Ramos (cell line): ENCODE data around the gene PIEZO2.

Experiments
- in situ Hi-C: fragments of 300-500 bp; cut with MboI; formaldehyde crosslinking; loops from one replicate; pipeline ENCODE4 v1.14.3; 2022; ENCODE audit warnings: low sequenced_read_pairs; ENCODE audit not compliant: unreplicated experiment

PIEZO2 gene

DNA sequence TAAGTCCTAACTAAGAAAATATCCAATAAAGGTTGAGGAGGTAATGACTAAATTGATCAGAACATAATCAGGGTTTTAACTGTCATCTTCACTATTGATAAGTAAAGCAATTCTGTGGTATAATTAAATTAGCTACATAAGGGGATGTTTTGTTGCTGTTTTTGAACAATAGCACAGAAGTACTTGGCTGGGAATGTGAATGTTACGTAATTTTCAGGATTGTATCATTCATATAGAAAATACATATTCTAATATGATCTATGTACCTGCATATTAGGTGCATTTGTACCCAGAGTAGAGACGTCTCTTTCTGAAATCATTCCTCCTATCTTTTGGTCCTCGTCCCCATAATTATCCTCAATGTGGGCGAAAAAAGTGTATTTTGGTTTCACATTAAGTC lies 109.0 kb downstream of the PIEZO2 start:
- in situ Hi-C loops = loop anchor here (5.0 kb wide), 1 partner anchor 183 kb away; no protein-coding TSS in a partner anchor

DNA sequence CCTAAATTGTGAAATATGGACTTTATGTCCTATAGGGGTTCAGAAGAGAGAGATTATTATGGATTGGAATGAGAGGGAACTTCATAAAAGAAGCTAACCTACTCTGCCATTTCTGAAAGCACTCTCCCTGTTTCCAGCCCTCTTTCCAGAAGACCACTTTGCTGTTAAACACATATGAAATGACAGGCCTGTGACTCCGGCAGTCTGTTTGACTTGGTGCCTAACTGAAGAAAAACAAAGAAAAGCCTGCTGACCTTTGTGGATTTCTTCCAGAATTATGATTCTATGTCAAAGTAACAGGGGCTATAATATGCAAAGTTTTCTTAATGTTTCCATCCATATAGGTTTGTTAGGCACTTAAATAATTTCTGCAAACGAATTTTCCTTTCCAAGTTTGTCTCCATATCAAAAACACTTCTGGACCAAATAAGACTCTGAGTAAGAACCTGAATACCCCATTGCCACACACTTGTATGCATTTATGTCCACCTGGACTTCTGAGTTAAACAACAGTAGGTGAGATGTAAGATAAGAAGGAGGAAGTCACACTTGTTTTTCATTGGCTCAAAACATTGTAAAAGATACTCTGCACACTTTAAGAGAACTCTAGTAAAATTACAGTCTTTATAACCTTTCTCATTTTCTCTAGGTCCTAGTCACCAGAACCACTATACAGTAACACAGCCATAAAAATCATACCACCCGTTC lies 111.7 kb downstream of the PIEZO2 start:
- in situ Hi-C loops = no loop called here

DNA sequence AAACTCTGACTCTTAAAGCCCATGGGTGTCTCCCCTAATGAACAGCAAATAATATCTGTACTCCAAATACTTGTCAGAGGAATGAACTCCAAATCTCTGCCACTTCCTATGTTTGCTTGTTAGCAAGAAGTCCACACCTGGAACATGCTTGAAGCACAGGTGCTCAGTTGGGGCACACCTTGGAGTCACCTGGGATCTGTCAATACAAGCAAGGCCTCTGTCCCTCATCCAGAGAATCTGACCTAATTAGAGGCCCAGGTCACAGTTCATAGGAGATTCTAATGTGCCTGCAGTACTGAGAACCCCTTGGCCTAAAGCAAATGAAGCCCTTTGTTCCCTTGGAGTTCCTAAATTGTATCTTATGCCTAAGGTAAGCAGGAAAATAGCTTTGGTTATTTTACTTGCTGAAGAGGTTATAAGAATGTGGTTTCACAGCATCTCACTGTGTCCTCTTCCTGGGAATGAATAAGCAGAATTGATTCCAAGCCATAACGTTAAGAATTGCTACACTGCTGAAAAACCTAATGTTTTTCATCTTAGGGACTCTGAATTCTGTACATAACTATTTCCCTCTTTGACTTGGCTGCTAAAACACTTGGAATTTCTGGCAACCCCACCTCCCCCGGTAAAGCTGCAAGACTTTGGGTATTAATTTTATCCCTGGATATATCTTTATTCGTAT lies 113.4 kb downstream of the PIEZO2 start:
- in situ Hi-C loops = no loop called here

DNA sequence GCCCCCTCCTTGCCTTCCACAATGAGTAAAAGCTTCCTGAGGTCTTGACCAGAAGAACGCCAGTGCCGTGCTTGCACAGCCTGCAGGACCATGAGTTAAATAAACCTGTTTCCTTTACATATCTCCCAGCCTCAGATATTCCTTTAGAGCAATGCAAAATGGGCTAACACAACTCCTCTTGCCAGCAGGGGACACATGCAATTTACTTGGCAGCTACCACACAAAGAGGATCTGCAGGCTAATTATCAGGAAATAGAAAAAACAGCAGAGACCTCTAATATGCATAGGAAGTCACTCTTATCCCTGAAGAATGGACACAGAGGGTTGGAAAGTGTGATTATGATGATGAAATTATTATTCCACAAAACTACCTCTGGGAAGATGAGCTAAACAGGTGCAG lies 114.0 kb downstream of the PIEZO2 start:
- in situ Hi-C loops = no loop called here

DNA sequence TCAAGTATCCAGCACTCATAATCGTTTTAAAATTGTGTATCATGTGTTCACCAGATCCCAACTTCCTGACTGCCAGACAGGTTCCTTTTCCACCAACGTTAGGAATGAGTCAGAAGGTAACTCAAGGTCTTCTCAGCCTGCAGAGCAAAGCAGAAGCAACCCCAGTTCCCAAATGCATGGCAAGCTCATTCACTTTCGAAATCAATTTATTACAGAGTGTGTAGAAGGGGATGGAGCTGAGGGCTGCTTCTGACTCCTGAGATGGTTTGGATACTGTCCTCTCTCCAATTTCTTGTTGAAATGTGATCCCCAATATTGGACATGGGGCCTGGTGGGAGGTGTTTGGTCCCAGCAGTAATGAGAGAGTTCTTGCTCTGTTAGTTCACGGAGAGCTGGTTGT lies 114.5 kb downstream of the PIEZO2 start:
- in situ Hi-C loops = no loop called here

DNA sequence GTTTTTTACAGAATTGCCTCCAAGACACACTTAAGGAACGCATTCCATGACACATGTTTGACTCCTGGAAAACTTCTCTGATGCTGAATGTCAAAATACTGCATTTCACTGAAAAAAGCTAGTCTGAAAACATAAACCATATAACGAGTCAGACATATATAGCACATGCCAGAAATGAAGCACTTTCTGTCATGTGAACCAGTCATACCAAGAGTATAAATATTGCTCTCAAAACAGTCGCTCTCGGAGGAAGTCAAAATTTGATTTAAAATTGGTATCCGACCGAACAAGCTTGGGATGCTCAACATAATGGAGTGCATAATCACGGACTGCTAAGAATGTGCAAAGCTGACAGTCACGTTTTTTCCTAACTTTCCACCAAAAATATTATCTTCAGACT lies 115.9 kb downstream of the PIEZO2 start:
- in situ Hi-C loops = no loop called here

DNA sequence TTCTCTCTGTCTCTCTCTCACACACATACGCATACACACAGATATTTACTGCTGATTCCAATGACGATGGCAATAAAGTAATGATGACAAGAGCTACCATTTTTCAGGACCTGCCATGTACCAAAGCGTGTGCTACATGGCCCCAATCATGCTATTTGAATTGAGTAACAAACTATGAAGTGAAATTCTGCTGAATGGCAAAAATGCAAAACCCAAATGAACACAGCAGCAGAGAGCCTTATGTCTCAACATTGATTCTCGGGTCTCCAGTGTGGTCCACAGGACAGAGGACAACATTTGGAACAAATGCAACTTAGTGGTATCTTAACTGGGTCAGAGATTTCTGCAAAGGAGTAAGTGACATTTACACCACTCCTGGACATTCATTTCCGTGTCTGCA lies 117.4 kb downstream of the PIEZO2 start:
- in situ Hi-C loops = no loop called here

DNA sequence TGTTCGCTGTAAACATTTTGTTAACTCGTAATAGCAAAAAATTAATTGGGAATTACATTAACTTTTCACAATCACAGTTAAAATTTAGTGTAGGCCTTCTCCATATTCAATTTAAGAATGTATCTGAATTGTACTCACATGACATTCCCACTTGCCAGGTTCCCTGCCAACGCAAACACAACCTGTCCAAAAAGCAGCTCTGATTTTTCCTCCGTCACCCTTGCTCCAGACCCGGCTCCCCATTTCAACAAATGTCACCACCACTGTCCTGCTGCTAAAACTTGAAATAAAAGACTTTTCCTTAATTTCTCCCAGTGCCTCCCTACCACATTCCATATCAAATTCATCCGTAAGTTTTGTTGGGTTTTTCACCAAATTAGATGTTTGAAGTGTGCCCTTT lies 120.3 kb downstream of the PIEZO2 start:
- in situ Hi-C loops = no loop called here

DNA sequence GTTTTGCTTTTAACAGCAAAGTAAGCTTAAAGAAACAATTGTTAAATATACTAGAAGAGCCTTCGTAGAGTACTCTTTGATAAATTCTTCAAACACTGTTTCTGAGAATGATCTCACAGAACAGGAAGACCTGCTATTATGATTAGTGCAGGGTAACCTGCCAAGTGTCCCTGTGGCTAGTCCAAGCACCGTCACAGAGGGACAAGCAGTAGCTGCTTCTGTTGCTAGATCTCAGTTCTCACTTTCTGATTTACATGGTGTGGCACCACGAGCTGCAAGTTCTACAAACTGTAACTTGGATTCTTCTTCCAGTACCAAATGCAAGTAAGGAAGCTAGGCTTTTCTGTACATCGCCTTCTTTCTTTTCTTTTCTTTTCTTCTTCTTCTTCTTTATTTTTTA lies 121.5 kb downstream of the PIEZO2 start:
- in situ Hi-C loops = no loop called here

DNA sequence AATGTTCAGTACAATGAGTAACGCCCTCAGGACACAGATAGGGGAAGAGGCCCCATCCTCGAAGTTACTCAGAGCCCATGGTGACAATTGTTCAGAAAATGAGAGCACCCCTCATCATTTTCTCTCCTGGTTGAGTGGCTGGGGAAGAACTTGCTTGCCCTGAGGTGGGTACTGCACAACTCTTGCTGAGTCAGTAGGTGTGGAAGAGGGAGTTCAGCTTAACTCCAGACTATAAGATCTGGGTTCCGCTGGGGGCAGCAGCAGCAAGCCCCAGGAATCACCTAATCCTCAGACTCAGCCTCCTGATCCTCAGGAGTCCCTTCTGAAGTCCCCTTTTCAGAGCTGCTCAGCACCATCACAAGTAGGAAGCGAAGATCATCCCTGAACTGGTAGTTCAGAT lies 123.7 kb downstream of the PIEZO2 start:
- in situ Hi-C loops = no loop called here

DNA sequence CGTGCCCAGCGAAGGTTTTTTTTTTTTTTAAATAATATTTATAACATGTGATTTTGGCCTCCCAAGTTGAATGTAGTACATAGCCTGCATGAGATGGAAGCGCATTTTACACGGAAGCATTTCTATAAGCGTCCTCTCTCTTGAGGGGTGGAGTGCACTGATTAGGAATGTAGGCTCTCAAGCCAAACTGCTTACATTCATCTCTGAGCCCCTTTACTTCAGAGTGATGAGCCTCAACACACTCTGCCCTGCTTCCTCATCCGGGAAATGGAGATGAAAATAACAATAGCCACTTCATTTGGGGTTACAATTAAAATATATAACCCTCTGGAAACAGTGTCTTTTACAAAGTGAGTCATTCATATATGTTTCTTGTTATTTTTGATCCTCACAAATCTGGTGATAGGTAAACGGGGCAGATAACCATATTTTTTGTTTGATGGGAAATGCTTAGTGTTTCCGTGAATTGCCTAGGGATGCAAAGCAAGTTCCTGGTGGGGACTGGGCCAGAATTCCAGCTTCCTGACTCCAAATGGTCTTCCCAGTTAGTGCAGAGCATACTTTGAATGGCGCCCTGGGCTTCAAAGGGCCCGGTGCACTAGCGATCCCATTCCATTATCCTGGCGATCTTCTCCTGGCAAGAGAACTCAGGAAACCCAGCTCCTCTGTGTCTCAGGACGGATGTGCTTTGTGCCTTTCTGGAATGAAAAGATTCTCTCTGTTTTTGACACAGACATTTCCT lies 124.3 kb downstream of the PIEZO2 start:
- in situ Hi-C loops = no loop called here

DNA sequence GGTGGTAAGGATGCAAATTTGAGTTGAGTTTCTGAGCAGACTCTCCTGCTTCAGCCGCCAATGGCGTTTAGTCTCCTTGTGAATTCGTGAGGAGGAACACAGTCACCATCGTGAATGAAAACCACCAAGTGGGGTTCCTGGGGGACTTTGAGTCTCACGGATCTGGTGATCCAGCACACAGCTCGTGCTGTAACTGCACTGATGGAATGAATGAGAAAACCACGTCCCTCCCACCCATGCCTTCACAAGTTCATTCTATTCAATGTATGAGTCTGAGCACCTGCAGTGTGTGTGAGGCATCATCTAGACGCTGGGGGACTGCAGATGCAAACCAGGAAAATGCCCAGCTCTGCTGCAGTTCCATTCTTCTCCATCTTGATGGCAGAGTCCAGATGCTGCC lies 127.9 kb downstream of the PIEZO2 start:
- in situ Hi-C loops = no loop called here

DNA sequence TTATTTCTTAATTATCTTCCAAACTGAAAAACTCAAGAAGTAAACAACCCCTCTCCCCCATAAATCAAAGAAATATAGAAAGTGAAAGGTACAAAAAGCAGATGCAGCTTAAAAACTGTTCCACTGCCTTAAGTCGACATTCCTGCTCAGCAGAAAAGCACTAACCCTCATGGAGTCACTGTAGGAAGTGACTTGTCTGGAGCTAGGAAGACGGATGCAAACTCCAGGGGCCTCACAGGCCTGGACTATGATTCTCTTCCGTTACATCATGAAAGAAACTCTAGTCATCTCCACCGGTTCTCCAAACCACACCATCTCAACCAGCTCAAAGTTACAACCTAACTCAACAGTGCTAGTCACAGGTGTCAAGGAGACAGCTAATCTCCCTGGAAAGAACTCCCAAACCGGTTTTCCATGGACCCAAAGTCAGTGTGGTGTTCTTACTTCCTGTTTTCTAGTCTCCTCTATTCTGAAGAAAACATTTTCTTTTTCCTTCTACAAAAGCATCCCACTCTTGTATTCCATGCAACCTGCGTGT lies 128.4 kb downstream of the PIEZO2 start:
- in situ Hi-C loops = no loop called here

DNA sequence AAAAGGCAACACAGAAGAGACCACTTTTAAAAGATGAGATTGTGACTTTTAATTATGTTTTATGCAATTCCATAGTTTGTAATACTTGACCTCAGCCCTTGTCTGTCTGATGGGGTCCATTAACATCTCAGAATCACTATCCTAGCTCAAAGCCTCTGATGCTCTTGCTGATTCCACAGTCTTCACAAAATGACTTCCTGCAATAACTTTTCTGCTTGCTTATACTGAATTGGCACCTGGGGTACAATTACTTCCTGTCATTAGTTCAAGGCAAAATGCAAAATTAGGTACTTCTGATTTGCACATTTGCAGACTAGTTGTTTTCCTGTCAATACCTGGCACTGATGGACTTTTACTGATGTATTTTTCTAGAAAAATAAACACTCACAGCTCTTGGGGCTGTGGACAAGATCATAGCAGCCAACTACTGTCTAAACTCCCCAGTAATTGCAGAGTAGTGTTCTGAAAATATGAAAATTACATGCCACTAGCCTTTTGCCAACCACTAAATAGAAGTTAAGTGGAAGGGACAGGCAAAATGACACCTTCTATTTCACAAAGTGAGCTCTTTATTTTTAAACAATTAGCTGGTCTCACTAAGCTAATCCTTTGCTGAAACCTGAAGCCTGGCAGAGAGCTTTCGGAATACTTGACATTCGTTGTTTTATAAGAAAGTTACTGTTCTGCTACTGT lies 129.1 kb downstream of the PIEZO2 start:
- in situ Hi-C loops = no loop called here

DNA sequence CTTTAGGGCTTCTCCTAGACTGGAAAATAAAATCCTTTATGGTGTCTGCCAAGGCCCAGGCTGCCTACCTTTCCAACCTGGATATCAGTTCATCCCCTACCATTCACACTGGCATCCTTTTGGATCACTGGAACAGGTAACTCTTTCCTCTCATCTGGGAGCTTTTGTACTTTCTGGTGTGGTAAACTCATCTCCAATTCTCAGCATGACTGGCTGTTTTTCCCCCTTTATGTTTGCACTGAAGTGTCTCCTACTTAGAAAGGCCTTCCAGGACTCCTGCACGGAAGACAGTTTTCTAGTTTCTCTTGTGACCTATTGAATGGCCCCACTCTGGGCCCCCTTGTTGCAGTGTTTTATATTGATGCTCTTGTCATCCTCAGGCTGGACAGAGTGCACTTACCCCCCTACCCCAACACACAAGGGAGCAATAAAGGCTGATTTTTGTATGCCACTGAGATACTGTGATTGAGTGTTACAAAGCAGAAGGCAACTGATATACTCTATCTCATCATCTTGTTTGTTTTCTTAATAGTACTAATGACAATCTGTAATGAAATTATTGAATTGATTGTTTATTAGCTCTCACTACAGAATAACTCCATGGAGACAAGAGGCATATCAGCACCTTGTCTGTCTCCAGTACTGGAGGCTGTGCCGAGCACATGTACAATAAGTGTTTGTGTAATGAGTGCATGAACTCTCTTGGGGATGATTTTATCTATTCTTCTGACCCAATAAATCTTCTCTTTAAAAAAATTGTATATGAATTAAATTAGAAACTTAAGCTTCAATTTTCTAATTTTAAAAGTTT lies 129.9 kb downstream of the PIEZO2 start:
- in situ Hi-C loops = no loop called here

DNA sequence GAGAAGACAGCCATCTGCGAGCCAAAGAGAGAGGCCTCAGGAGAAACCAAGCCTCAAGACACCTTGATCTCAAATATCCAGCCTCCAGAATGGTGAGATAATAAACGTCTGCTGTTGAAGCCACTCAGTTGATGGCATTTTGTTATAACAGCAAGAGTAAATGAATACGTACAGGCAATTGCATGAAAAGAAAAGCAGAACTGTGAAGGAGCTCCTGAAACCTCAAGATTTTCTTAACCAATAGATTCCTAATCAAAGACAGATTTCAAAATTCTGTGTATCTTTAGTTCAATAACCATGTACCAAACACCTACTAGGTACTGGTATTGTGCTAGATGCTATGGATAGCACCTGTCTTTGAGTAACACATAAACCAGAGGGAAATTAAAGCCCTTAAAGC lies 139.5 kb downstream of the PIEZO2 start:
- in situ Hi-C loops = no loop called here

DNA sequence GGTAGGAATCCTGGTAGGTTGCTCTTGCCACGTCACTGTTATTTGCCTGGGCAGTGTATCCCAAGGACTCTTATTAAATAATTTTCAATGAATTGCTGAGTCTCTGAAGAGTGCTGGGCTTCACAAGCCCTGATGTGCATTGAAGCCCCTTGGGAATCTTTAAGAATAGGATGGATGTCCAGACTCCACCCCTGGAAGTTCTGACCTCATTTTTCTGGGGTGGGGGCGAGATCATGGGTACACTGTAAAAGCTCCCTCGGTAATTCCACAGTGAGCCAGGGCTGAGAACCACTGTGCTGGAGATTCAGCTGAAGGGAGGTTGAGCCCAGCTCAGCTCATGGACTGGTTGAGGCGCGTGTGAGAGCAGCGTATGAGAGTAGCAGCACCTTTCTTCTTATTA lies 140.2 kb downstream of the PIEZO2 start:
- in situ Hi-C loops = no loop called here

DNA sequence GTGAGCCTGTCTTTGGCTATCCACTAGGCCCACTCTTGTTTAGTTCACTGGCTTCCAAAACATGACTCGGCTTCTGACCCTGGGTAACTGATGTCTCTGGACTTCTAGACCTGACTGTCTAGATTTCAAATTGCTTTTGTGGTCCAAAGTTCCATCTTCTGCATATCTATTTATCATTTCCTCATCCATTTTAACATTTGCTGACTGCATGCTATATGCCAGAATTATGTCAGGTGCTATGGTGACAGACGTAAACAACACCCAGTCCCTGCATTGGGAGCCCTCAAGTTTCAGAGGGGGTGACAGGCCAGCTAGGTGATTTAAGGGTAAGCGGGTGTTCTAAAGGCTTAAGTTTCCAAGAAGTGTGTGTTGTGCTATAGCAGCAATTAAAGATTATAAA lies 140.9 kb downstream of the PIEZO2 start:
- in situ Hi-C loops = no loop called here

DNA sequence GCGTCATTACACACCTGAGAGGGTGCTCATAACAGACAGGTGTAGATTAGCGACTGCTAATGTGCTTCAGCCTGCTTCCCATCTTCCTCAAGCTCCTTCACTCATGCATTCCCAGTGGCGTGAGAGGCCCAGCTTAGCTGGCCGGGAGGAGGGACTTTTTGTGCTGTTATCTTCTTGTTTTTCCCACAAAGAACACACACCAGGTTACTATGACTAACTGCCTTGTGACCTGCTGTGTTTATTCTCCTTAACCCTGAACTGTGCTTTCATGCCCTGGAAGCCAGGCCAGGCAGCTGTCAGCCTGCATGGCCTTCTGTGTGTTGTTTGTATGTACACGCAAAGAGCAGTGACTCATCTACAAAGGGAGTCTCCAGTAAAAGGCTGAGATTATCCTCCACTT lies 143.8 kb downstream of the PIEZO2 start:
- in situ Hi-C loops = no loop called here

DNA sequence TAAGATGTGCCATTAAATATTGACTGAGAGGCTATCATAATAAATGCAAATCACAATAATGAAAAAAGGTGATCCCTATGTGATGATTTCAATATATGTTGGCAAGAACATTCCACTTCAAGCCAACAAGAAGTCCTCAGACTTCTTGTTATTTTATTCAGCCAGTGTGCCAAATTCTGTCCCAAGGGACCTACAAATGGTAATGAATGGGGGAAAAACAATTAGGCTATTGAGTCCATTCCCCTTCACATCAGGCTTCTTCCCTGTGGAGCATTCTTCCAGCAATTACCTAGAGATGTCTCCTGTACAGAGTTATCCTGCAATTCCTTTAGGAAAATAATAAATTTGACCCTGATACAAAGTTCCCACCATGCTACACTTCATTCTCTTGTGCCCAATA lies 144.4 kb downstream of the PIEZO2 start:
- in situ Hi-C loops = no loop called here
